ENCODE results near the gene FYCO1.
A peak's percentile ranks its signal among the peaks of the same experiment; 100 is the strongest.

Gene FYCO1

DNA sequence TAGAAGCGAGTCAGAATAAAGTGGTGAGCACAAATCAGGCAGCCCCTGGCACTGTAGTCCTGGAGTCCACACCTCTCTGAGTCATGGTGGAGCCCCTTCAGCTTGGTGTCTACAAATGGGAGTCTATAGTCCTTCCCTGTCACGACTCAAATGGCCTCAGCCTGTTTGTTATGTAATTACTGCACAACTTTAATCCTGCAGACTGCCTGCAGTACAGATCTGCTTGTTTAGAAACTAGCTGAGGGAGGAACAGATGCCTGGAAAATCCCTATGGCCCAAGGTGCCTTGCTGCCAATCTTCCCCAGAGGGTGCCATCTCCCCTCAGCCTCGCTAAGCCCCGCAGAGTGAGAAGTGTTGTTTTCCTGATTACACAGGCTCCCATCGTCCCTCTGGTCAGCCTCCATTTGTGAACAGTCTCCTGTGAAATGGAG is 56.3 kb downstream of the FYCO1 start:
- Mint-ChIP-seq H3K27ac (no peak overlapping the region), H3K4me1 (ENCODE audit: low read depth) (peaks cover 34% of the 10 kb centered on the region), H3K27me3 (no peaks in the 10 kb centered on the region), H3K9me3 (ENCODE audit: low read depth) (no peaks in the 10 kb centered on the region), H3K36me3 (peaks cover 18% of the 10 kb centered on the region), H3K4me3 (no peak overlapping the region)

DNA sequence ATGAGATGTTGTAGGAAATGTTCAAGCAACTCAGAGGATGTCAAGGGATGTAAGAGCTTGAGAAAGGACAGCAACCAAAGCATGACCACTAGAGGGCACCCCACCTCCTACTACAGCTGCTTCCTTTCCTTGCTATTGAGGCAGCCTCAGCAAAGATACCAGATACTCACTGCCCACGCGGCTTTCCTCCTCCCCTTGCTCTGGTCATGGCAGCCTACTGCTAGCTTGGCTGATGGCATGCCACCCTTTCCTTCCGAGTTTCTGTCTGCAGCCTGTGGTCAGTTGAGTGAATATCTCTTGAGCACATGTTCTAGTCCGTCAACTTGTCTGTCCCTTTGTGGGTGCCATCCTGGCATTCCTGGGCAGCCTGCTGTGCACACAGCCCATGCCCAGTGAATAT is 56.8 kb downstream of the FYCO1 start:
- Mint-ChIP-seq H3K4me3 (no peak overlapping the region), H3K27me3 (no peaks in the 10 kb centered on the region), H3K4me1 (ENCODE audit: low read depth) (peaks cover 33% of the 10 kb centered on the region), H3K27ac (peak overlapping the region; percentile 16), H3K9me3 (ENCODE audit: low read depth) (no peaks in the 10 kb centered on the region), H3K36me3 (peaks cover 21% of the 10 kb centered on the region)

DNA sequence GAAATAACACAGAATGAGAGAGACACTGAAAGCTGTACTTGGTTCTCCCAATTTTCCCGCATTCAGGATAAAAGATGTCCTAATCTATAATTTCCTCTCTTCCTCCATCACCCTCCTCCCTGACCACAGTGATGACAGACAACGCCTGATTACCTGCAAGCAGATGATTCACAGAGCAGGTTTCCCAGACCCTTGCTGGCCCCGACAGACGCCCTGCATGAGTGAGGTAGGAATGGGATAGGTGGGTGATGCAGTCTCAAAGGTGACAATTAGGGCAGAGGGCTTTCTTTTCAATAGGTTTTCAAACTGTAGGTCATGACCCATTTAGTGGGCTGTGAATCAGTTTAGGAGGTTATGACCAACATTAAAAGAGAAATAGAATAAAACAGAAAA is 57.6 kb downstream of the FYCO1 start:
- no peaks in the 10 kb centered on the region for H3K9me3 Mint-ChIP-seq (ENCODE audit: low read depth)
- H3K27me3 Mint-ChIP-seq: no peaks in the 10 kb centered on the region
- no peak overlapping the region for H3K4me3 Mint-ChIP-seq
- peaks cover 24% of the 10 kb centered on the region for H3K4me1 Mint-ChIP-seq (ENCODE audit: low read depth)
- no peak overlapping the region for H3K27ac Mint-ChIP-seq
- peaks cover 22% of the 10 kb centered on the region for H3K36me3 Mint-ChIP-seq

DNA sequence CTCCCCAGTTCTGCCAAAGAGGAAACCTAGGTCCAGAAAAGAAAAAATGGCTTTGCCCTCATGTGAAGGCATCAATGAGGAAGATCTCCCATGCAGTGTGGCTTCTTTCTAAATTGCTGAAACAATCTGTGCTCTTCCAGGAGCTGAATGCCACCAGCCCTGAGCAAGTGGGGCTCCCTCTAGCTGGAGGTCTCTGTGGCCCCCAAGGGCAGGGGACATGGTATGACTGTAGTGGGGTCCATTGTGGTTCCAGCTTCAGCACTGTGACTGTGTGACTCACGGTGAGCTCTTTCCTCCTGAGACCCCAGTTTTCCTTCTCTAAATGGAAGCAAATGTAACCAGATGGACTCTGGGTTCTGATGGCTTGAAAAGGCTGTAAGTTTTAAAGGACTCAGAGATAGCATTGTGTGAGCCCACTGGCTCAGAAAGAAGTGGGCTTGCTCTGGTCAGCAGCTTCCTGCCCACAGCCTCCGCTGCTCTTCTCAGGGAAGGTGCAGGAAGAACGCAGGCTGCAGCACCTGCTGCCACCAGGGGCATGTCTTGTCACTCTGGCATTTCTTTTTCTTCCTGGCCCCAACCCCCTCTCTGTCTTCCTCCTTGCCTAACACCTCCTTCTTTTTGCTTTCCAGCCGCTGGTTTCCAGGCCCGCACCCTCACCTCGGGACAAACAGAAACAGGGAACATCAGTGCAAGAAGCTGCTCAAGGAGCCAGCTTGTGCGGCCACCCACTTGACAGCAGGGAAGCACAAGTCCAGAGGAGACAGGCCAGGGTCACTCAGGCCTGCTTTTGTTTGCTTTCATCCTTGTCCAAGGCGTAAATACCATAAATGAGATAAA is 58.2 kb downstream of the FYCO1 start:
- no peak overlapping the region for H3K27ac Mint-ChIP-seq
- H3K27me3 Mint-ChIP-seq: no peaks in the 10 kb centered on the region
- H3K4me1 Mint-ChIP-seq (ENCODE audit: low read depth): peaks cover 18% of the 10 kb centered on the region
- no peaks in the 10 kb centered on the region for H3K9me3 Mint-ChIP-seq (ENCODE audit: low read depth)
- peaks cover 22% of the 10 kb centered on the region for H3K36me3 Mint-ChIP-seq
- H3K4me3 Mint-ChIP-seq: no peak overlapping the region

DNA sequence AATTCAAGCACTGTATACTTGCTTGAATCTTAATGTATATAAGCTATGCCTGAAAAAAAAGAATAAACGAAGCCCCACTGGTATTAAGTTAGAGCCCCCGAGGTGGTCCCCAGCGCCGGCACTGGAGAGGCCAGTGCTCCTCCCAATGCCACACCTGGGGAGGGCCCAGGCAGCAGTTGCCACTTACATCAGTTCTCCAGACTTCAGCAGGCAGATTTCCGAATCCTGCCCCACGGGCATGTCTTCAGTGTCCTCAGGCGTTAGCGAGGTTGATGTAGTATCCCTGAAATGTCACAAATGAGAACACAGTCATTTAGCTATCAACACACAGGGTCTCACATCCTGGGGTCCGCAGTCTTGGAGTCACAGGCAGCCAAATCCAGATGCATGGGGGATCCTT is 59.4 kb downstream of the FYCO1 start:
- H3K27ac Mint-ChIP-seq: no peak overlapping the region
- H3K4me3 Mint-ChIP-seq: no peak overlapping the region
- no peaks in the 10 kb centered on the region for H3K27me3 Mint-ChIP-seq
- H3K36me3 Mint-ChIP-seq: peaks cover 22% of the 10 kb centered on the region
- peaks cover 11% of the 10 kb centered on the region for H3K4me1 Mint-ChIP-seq (ENCODE audit: low read depth)
- H3K9me3 Mint-ChIP-seq (ENCODE audit: low read depth): no peaks in the 10 kb centered on the region

DNA sequence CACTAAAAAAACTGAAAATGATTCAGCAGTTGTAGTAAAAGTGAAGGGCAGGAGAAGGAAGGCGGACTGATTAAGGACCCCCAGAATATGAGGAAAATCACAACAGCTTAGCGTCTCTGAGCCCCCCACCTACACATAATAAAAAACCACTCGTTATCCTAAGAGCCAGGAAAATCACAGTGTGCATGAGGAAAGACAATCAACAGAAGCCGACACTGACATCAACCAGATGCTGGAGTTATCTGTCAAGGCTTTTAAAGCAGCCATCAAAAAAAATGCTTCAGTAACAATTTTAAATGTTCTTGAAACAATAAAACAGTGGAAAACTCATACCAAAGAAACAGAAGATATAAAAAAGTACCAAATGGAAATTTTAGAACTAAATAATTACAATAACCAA is 62.0 kb downstream of the FYCO1 start:
- Mint-ChIP-seq H3K36me3 (peaks cover 20% of the 10 kb centered on the region), H3K27me3 (no peaks in the 10 kb centered on the region), H3K4me3 (no peak overlapping the region), H3K9me3 (ENCODE audit: low read depth) (no peaks in the 10 kb centered on the region), H3K4me1 (ENCODE audit: low read depth) (no peaks in the 10 kb centered on the region), H3K27ac (no peak overlapping the region)

DNA sequence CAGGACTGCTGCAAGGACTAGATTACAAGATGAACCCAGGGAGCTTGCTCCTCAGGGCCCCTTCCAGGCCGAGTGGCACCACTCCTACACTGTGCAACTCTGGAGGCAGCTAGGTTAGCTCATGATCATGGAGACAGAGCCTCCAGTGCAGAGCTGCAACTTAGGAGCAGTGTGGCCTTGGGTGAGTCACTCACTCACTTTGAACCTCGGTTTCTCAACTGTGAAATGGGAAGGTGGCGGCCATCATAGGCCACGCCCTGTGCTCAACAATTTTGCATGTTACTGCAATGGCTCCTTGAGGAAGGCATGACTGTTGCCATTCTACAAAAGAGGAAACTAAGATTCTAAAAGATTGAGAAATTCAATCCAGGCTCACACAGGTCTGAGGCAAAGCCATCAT is 63.5 kb downstream of the FYCO1 start:
- Mint-ChIP-seq H3K4me1 (ENCODE audit: low read depth) (no peaks in the 10 kb centered on the region), H3K4me3 (no peak overlapping the region), H3K9me3 (ENCODE audit: low read depth) (no peaks in the 10 kb centered on the region), H3K27me3 (no peaks in the 10 kb centered on the region), H3K27ac (no peak overlapping the region), H3K36me3 (peaks cover 19% of the 10 kb centered on the region)

DNA sequence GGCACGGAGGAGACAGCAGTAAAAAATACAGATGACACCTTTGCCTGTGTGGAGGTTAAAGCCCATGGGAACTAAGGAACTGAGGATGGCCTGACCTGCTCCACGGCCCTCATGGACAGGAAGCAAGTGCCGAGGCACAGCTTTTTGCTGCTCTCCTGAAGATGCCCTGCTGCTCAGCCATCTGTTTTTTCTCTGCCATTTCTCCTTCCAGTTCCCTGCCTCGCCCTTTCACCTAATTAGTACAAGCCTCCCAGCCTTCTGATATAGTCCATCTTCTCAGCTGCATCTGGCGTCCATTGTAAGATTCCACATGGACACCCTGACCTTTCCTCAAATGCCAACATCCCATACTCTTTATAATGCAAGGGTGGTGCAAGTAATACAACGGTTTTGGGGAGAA is 64.1 kb downstream of the FYCO1 start:
- no peaks in the 10 kb centered on the region for H3K27me3 Mint-ChIP-seq
- peaks cover 19% of the 10 kb centered on the region for H3K36me3 Mint-ChIP-seq
- H3K4me3 Mint-ChIP-seq: no peak overlapping the region
- no peaks in the 10 kb centered on the region for H3K4me1 Mint-ChIP-seq (ENCODE audit: low read depth)
- H3K27ac Mint-ChIP-seq: peak overlapping the region; percentile 11
- no peaks in the 10 kb centered on the region for H3K9me3 Mint-ChIP-seq (ENCODE audit: low read depth)

DNA sequence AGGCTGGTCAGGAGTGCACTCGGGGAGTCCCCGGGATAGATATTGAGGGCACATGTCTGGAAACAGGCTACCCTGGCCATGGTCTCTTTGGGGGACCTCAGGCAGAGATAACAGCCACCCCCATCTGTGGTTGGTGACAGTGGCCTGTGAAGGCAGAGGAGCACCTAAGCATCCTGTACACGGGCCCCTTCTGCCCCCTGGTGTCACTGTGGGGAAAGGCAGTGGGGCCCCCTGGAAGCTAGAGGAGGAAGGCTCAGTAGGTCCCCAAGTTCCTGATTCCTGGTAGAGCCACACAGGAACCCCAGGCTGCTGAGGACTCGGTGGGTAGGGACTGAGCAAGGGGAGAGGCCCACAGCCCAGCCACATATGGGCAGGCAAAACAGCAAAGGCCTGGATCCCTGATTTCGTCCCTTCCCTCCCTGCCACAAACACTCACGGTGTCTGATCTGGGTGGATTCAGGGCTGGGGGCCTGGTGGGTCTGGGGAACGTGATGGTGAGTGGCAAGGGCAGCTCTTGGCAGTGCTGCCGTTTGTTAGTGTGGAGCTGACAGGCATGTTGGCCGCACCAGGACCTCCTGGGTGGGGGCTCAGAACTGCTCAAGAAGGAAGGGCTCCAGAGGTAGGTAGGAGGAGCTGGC is 66.5 kb downstream of the FYCO1 start:
- Mint-ChIP-seq H3K27me3 (no peaks in the 10 kb centered on the region), H3K4me1 (ENCODE audit: low read depth) (no peaks in the 10 kb centered on the region), H3K36me3 (peaks cover 10% of the 10 kb centered on the region), H3K27ac (no peak overlapping the region), H3K4me3 (no peak overlapping the region), H3K9me3 (ENCODE audit: low read depth) (no peaks in the 10 kb centered on the region)

DNA sequence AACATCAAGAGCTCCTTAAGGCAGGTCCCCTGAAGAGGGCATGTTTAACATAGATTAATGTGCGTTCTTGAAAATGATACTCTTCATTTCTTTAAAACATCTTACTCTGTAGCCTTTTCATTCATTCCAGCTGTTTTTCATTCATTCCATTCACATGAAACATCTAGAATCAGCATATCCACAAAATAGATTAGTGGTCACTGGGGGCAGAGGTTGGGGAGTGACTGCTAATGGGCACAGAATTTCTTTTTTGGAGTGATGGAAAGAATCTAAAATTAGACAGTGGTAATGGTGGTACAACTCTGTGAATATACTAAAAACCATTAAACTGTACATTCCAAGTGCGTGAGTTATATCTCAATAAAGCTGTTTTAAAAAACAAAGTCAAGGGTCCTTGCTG is 67.7 kb downstream of the FYCO1 start:
- no peaks in the 10 kb centered on the region for H3K27me3 Mint-ChIP-seq
- H3K9me3 Mint-ChIP-seq (ENCODE audit: low read depth): no peaks in the 10 kb centered on the region
- H3K27ac Mint-ChIP-seq: no peak overlapping the region
- no peak overlapping the region for H3K4me3 Mint-ChIP-seq
- no peaks in the 10 kb centered on the region for H3K4me1 Mint-ChIP-seq (ENCODE audit: low read depth)
- peaks cover 6% of the 10 kb centered on the region for H3K36me3 Mint-ChIP-seq

DNA sequence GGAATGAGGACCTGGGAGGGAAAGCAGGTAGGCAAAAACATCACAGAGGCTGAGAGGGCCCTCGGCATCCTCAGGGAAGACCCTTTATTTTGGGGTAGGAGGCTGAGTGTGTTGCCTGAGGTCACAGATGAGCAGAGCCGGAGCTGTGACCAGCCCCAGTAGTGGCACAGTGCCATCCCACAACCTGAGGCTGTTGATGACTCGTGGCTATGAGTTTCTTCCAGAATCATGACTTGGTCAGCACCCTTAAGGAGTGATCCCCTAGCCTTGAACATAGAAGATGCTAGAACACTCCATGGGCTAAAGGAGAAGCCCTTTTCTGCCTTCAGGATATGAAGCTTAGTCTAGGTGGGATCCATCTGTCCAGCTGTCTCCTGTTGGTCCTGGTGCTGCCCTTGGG is 71.9 kb downstream of the FYCO1 start:
- Mint-ChIP-seq H3K27ac (no peak overlapping the region), H3K27me3 (no peaks in the 10 kb centered on the region), H3K4me1 (ENCODE audit: low read depth) (peaks cover 9% of the 10 kb centered on the region), H3K9me3 (ENCODE audit: low read depth) (no peaks in the 10 kb centered on the region), H3K4me3 (no peak overlapping the region), H3K36me3 (peaks cover 12% of the 10 kb centered on the region)

DNA sequence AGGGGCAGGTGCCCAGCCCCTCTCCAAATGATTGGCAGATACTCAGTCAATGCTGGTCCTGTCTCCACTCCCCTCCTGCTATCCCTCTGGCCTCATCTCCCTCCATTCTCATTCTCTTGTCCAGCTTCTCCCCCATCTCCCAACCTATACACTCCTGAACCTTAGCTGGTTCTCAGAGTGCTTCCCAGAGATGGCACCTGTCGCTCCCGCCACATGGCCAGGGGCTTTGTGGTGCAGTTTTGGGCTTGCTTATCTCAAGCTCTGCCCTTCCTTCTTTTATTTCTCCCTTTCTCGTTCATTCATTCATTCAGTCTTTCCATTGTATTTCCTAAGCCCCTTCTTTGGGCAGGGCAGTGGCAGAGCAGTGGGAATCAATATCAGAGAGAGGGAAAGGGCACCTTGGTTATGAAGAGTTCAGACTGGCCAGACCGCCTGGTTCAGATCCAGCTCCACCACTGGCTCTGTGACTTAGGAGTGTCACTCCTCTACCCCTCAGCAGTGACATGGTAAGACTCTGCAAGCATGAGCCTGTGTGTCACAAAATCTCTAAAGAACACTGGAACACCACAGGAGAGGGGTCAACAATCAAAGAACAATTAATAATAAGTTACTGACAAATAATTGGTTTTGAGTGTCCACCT is 72.6 kb downstream of the FYCO1 start:
- Mint-ChIP-seq H3K27me3 (no peaks in the 10 kb centered on the region), H3K27ac (no peak overlapping the region), H3K9me3 (ENCODE audit: low read depth) (no peaks in the 10 kb centered on the region), H3K4me1 (ENCODE audit: low read depth) (peaks cover 11% of the 10 kb centered on the region), H3K4me3 (no peak overlapping the region), H3K36me3 (peaks cover 9% of the 10 kb centered on the region)

DNA sequence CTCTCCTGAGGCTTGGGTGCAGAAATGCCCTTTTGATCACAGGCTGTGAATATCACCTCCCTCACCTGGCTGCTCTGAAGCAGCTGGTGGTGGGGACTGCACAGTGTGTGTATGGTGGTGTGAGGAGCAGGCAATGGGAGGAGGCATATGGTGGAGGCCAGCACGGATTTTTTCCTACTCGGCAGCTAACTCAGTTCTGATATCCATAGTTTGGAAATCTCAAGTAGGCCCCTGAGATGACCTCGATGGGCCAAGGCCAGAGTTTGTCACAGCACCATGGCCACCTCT is 73.6 kb downstream of the FYCO1 start:
- peaks cover 7% of the 10 kb centered on the region for H3K36me3 Mint-ChIP-seq
- peaks cover 11% of the 10 kb centered on the region for H3K4me1 Mint-ChIP-seq (ENCODE audit: low read depth)
- no peak overlapping the region for H3K27ac Mint-ChIP-seq
- H3K27me3 Mint-ChIP-seq: no peaks in the 10 kb centered on the region
- no peaks in the 10 kb centered on the region for H3K9me3 Mint-ChIP-seq (ENCODE audit: low read depth)
- no peak overlapping the region for H3K4me3 Mint-ChIP-seq

DNA sequence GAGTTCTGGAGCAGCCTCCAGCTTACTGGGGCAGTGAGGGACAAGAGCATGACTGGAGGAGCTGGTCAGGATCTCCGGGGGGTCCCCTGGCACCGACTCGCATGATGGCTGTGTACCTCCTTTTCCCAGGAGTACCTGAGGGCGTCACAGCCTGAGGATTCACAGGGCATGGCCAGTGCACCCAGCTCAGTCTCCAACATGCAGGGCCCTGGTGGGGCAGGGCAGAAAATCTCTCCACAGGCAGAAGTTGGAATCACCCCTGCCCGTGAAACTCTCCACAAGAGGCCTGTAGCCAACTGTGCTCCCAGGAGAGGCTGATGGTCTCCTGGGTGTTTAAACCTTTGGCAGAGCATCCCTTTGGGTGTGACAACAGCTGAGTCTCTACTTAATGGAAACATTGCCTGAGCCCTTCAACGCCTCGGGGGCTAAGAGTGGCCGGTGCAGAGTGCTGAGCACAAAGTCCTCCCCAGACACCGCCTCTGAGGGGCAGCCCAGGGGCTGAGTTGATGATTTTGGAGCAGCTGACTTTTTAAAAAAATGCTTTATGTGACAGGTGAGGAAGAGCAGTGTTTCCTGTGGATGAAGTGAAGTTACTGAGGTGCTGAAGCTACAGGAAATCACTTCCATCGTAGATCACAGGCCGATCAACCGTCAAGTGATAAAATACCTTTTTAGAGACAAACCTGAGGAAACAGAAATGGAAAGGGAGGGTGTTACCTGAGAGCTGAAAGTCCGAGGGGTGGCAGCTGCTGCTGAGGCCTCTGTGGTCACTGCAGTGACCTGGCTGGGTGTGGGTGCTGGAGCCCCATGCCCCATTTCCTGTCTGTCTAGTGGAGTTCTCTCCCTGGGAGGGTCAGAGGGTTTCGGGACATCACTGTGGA is 74.2 kb downstream of the FYCO1 start:
- Mint-ChIP-seq H3K9me3 (ENCODE audit: low read depth) (no peaks in the 10 kb centered on the region), H3K27ac (no peak overlapping the region), H3K27me3 (no peaks in the 10 kb centered on the region), H3K4me1 (ENCODE audit: low read depth) (peaks cover 12% of the 10 kb centered on the region), H3K4me3 (no peak overlapping the region), H3K36me3 (peaks cover 7% of the 10 kb centered on the region)

Measured in activated naive CD8-positive, alpha-beta T cell (primary cell).